ENCODE data around the gene EEF2K.

GRCh38 chr16:22299036-22299435, 93.0 kb downstream of the EEF2K start:
- TF ChIP-seq, protein P1, sequence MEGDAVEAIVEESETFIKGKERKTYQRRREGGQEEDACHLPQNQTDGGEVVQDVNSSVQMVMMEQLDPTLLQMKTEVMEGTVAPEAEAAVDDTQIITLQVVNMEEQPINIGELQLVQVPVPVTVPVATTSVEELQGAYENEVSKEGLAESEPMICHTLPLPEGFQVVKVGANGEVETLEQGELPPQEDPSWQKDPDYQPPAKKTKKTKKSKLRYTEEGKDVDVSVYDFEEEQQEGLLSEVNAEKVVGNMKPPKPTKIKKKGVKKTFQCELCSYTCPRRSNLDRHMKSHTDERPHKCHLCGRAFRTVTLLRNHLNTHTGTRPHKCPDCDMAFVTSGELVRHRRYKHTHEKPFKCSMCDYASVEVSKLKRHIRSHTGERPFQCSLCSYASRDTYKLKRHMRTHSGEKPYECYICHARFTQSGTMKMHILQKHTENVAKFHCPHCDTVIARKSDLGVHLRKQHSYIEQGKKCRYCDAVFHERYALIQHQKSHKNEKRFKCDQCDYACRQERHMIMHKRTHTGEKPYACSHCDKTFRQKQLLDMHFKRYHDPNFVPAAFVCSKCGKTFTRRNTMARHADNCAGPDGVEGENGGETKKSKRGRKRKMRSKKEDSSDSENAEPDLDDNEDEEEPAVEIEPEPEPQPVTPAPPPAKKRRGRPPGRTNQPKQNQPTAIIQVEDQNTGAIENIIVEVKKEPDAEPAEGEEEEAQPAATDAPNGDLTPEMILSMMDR (IDR thresholded peaks at IDR 0.05): no peak
- no peak for TF ChIP-seq POLR2A (IDR thresholded peaks at IDR 0.05)

All from thyroid gland (tissue), 4 donors.